ENCODE data around the gene SVIL.
"Not testable (repeated sequence)": the region's sequence is repeated elsewhere in the genome, so short reads cannot be mapped to it uniquely, and the experiment has no call there.

Gene SVIL

DNA sequence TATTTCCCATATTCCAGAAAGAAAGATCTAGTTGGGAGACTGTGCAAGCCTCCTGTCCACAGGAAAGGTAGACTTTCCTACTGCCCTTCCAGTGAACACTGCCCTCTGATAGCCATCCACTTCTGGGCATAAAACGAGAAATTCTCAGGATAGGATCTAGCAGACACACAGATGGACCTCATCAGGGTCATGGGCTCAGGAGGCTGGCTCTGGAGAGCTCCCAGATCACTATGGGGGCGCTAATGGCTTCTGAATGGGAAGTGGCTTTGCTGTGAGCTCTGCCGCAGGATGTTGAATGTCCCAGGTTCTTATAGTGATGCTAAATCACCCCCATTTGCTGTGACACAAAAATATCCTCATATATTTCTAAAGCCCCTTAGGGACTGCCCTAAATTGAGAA lies 77.1 kb downstream of the SVIL start:
- no peak overlapping the region for H3K4me3 ChIP-seq (replicated peaks; ENCODE audit: low read depth, low read length)
- TF ChIP-seq, protein P1, sequence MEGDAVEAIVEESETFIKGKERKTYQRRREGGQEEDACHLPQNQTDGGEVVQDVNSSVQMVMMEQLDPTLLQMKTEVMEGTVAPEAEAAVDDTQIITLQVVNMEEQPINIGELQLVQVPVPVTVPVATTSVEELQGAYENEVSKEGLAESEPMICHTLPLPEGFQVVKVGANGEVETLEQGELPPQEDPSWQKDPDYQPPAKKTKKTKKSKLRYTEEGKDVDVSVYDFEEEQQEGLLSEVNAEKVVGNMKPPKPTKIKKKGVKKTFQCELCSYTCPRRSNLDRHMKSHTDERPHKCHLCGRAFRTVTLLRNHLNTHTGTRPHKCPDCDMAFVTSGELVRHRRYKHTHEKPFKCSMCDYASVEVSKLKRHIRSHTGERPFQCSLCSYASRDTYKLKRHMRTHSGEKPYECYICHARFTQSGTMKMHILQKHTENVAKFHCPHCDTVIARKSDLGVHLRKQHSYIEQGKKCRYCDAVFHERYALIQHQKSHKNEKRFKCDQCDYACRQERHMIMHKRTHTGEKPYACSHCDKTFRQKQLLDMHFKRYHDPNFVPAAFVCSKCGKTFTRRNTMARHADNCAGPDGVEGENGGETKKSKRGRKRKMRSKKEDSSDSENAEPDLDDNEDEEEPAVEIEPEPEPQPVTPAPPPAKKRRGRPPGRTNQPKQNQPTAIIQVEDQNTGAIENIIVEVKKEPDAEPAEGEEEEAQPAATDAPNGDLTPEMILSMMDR (IDR thresholded peaks at IDR 0.05; ENCODE audit: low read length, missing control alignments) = no peak
- no peak for DNase-seq (ENCODE audit: low read depth)

DNA sequence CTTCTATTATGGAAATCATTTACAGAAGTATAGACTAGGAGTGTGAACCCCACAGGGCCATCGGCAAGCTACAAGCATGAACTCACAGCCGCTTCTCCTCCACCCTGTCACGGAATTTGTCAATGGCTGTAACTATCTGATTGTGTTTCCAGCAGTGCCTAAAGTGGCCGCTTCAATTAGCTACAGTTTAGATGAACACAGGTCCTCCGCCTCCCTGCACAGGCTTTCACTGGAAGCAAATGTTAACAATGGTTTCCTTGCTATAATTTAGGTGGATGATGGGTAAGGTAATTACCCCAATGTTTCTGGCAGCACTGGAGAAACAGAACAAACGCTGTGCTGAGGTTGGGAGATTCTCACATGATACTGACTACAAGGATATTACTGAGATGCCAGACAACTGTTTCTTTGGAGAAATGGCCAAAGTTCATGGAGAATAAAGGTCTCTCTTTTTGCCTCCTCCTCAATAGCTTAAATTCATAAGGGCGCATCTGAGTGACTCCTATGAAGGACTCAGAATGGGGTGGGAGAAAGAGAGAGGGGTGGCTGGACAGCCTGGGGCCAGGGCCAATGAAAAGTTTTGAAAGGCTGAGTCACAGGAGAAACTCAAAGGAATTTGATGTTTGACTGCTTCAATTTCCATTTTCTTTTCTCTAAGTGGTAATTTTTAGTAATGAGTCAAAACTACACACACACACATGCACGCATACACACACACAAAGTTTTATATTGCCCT lies 78.9 kb downstream of the SVIL start:
- DNase-seq (ENCODE audit: low read depth) = peak; percentile 65
- TF ChIP-seq, protein P1 (IDR thresholded peaks at IDR 0.05; ENCODE audit: low read length, missing control alignments) = no peak
- no peak overlapping the region for H3K4me3 ChIP-seq (replicated peaks; ENCODE audit: low read depth, low read length)

DNA sequence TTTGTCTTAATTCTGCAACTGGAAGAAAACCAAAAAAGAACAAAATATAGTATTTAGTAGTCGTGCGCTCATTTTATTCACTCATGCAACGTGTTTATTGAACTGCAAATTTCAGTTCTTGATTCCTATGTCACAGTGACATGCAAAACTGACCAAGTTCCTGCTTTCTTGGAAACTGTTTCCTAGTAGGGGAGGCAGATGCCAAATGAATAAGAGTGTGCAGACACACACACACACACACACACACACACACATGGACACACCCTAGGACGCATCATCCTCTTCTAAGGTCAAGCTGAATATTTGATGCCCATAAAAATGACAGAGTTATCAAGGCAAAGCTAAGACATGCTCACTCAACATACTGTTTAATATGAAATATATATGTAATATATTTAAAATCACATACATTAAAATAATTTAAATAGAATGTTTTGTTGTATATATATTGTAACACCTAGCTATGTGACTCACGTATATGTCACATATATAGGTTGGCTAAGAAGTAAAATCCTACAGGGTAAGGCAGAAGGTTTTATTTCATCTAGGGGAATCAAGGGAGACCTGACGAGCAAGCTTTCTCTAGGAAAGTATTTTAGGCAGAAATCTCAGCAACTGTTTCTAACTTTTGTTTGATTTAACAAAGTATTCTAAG lies 79.6 kb downstream of the SVIL start:
- TF ChIP-seq, protein P1 (IDR thresholded peaks at IDR 0.05; ENCODE audit: low read length, missing control alignments) = no peak
- no peak overlapping the region for H3K4me3 ChIP-seq (replicated peaks; ENCODE audit: low read depth, low read length)
- no peak for DNase-seq (ENCODE audit: low read depth)

DNA sequence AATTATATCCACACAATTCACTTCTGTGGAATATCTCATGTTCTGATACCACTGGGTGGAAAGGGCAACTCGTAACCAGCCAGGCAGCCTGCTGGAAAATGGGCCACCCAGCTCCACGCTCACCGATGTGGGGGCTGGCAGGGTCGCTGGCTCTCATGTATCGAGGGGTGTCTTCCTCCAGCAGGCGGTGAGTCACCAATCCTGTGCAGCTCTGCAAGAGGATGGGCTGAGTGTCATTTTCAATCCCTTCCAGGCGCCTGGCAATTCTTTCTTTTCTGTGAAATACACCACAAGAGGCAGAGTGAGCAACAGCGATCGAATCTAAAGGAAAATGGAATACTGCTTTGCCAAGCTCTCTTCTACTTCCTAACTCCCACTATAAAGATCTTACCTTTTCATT lies 80.1 kb downstream of the SVIL start:
- TF ChIP-seq, protein P1 (IDR thresholded peaks at IDR 0.05; ENCODE audit: low read length, missing control alignments) = no peak
- DNase-seq (ENCODE audit: low read depth) = no peak
- no peak overlapping the region for H3K4me3 ChIP-seq (replicated peaks; ENCODE audit: low read depth, low read length)

DNA sequence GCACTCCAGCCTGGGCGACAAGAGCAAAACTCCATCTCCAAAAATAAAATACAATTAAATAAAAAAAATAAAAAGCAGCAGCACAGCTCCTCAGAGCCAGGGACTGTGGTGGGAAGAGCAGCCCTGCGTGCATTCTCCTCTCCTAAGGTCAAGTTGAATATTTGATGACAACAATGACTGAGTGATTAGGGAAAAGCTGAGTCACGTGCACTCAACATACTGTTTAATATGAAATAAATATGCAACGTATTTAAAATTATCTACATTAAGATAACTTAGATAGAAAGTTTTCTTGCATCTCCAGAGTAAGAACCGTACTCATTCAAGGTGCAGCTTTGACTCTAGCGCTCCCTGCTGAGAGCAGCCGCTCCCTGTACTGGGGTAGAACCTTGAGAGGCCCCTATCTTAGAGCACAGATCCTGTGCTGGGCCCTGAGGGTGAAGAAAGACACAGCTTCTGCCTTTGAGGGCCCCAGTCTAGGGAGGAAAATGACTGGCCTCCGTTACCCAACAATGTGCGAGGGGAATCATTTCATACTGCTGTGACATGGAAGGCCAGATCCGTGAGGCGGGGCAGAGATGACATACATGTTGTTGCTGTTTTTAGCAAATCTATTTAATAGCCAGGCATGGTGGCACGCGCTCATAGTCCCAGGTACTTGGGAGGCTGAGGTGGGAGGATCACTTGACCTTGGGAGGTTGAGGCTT lies 81.1 kb downstream of the SVIL start:
- TF ChIP-seq, protein P1 (IDR thresholded peaks at IDR 0.05; ENCODE audit: low read length, missing control alignments) = no peak
- no peak overlapping the region for H3K4me3 ChIP-seq (replicated peaks; ENCODE audit: low read depth, low read length)
- no peak for DNase-seq (ENCODE audit: low read depth)

DNA sequence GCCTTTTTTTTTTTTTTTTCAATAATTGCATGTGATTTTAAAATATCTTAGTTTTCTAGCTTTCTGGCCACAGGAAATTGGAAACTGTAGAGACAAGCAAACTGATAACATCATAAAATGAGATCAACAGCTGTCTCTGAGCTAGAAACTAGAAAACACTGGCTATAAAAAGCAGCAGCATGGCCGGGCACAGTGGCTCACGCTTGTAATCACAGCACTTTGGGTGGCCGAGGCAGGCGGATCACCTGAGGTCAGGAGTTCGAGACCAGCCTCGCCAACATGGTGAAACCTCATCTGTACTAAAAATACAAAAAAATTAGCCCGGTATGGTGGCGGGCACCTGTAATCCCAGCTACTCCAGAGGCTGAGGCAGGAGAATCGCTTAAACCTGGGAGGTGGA lies 81.7 kb downstream of the SVIL start:
- not testable (repeated sequence) for H3K4me3 ChIP-seq (replicated peaks; ENCODE audit: low read depth, low read length); DNase-seq (ENCODE audit: low read depth)

DNA sequence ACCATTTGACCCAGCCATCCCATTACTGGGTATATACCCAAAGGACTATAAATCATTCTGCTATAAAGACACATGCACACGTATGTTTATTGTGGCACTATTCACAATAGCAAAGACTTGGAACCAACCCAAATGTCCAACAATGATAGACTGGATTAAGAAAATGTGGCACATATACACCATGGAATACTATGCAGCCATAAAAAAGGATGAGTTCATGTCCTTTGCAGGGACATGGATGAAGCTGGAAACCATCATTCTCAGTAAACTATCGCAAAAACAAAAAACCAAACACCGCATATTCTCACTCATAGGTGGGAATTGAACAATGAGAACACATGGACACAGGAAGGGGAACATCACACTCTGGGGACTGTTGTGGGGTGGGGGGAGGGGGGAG lies 85.3 kb downstream of the SVIL start:
- not testable (repeated sequence) for H3K4me3 ChIP-seq (replicated peaks; ENCODE audit: low read depth, low read length); DNase-seq (ENCODE audit: low read depth)

All from fibroblast of pulmonary artery (primary cell).